ENCODE results near the gene NUMBL.
"Not testable (repeated sequence)": the region's sequence is repeated elsewhere in the genome, so short reads cannot be mapped to it uniquely, and the experiment has no call there.

Gene NUMBL

DNA sequence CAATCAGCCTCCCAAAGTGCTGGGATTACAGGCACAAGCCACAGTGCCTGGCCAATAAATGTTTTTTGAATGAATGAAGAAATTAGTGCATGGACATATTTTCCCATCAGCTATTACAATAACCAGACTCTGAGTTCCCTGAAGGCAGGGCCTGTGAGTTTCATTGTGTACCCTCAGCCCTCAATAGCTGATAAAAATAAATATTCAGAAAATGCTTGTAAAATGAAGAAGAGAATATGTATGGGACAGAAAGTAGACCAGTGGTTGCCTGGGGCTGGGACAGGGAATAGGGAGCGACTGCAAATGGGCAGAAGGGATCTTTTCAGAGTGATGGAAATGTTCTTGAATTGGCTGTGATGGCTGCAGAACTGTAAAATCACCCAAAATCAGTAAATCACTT, 28.8 kb downstream of the NUMBL start:
- DNase-seq, result no peak

DNA sequence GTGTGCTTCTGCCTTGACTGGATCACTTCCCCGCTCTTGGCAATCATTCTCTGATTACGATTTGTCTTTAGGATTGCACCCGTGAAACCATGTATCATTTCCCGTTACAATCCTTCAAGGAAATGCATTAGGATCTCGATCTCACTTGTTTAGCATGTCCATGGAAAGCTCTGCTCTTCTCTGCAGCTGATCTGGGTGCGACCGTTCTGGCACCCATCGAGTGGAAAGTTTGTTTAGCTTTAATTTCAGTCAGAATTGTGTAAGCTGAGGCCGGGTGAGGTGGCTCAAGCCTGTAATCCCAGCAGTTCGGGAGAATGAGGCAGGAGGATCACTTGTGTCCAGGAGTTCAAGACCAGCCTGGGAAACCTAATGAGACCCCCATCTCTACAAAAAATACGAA, 30.9 kb downstream of the NUMBL start:
- no peak for DNase-seq

GRCh38 chr19:40659116-40659515, 31.3 kb downstream of the NUMBL start:
- DNase-seq, result no peak

DNA sequence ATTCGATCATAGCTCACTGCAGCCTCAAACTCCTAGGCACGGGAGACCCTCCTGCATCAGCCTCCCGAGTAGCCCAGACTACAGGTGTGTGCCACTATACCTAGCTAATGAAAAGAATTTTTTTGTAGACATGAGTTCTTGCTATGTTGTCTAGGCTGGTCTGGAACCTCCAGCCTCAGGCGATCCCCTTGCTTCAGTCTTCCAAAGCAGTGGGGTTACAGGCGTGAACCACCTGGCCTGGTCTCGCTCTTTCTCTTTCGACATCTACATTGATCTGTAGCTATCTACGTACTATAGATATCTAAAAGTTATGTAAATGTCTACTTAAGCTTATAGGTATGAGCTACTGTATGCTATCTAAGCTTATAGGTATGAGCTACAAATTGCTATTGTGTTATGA, 32.4 kb downstream of the NUMBL start:
- no peak for DNase-seq

GRCh38 chr19:40655684-40656083, 34.8 kb downstream of the NUMBL start:
- DNase-seq, result not testable (repeated sequence)

- not testable (repeated sequence) for DNase-seq
Measured at GRCh38 chr19:40652303-40652702, 38.1 kb downstream of the NUMBL start.

DNA sequence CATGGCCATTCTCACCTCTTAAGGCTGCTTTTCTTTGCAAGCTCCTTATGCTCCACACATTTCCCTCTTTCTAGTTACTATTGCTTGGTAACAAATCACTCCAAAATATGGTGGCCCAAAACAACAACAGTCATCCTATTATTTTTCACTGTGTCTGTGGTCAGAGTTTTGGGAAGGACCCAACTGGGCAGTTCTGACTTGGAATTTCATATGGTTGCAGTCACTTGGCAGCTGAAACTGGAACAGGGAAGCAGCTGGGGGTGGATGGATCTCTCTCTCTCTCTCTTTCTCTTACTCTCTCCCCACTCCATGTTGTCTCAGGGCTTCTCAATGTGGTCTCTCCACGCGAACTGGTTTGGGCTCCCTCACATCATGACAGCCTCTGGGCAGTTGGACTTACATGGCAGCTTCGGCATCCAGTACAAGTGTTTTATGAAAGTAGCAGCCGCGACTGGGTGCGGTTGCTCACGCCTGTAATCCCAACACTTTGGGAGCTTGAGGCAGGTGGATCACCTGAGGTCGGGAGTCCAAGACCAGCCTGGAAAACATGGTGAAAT, 39.6 kb downstream of the NUMBL start:
- DNase-seq, result no peak

GRCh38 chr19:40649903-40650675, 40.4 kb downstream of the NUMBL start:
- DNase-seq, result not testable (repeated sequence)

- no peak for DNase-seq
Measured at GRCh38 chr19:40646743-40647254, 43.7 kb downstream of the NUMBL start.

DNA sequence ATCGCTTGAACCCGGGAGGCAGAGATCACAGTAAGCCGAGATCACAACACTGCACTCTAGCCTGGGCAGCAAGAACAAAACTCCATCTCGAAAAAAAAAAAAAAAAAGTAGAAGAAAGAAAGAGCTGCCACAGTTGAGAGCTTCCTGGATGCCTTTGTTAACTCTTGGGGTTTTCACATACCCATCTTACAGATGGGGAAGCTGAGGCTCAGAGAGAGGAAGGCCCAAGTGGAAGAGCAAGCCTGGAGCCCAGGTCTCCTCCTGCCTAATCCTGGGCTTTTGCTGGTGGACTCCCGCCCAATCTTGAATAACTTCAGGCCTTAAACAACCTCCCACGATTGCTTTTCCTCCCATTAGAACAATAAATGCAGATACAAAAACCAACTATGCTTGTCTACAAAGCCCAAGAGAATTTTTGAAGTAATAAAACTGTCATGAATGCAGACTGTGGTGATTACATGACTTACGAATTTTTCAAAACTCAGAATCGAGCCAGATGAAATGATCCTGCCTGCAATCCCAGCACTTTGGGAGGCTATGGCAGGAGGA, 47.6 kb downstream of the NUMBL start:
- no peak for DNase-seq

DNA sequence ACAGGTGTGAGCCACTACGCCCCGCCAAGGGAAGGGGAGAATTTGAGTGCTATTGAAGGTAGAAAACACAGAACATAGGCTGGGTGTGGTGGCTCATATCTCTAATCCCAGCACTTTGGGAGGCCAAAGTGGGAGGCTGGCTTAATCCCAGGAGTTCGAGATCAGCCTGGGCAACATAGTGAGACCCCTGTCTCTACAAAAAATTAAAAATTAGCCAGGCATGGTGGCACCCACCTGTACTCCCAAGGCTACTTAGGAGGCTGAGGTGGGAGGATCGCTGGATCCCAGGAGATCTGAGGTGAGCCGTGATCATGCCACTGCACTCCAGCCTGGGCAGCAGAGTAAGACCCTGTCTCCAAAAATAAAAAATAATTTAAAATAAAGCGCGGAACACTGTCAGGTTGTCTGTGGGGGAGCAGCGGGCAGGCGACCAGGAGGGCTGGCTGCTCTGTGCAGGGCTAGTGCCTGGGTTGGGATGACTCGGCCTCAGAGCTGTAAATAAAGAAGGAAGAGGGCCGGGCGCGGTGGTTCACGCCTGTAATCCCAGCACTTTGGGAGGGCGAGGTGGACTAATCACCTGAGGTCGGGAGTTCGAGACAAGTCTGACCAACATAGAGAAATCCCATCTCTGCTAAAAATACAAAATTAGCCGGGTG, 48.3 kb downstream of the NUMBL start:
- DNase-seq, result no peak

DNA sequence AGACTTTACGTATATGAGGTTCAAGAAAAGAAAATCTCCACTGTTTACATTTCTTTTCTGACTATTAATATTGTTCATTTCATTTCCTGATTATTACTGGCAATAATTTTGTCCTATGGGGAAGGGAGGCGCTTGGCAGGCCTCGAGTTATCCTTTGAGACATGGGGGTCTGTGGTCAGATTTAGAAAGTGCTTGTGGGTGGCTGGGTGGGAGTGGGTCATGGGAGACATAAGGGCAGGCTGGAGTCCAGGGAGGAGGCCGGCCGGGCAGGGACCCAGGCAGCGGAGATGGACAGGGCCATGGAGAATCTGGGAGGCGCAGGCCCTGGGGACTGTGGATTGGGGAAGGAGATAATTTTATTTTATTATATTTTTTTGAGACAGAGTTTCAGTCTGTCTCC, 49.2 kb downstream of the NUMBL start:
- DNase-seq, result no peak

DNA sequence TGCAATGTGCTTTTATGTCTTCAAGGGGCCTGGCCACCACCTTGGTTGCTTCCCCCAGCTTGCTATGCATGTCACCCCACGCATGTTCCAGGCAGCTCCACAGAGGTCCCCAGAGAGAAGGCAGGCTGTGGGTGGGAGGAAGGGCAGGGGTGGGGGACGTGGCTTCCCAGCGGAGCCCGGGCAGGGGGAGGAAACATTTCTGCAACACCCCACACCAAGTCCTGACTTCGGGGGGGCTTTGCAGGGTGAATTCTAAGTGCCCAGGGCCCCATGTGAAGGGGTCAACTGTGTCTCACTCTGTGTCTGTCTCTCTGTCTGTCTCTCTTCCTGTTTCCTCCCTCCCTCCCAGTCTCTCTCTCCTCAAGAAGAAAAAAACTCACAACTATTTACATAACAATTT, 49.7 kb downstream of the NUMBL start:
- no peak for DNase-seq

GRCh38 chr19:40639638-40639982, 50.8 kb downstream of the NUMBL start:
- DNase-seq, result no peak

GRCh38 chr19:40638327-40638726, 52.1 kb downstream of the NUMBL start:
- no peak for DNase-seq

DNA sequence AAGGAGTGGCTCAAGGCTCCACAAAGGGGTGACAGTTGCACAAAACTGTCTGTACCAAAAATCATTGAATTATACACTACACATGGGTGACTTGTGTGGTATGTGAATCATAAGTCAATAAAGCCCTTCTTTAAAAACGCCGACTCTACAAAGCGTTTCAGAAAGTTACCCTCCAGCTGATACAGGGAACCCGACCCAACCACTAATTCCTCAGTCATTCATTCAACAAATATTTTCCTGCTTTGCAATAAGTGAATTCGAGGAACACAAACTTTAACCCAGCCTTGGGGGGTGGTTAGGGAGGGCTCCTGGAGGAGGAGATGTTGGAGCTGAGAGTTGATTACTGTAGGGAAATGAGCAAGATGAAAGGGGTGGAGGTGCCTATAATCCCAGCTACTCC, 57.2 kb downstream of the NUMBL start:
- DNase-seq, result no peak

DNA sequence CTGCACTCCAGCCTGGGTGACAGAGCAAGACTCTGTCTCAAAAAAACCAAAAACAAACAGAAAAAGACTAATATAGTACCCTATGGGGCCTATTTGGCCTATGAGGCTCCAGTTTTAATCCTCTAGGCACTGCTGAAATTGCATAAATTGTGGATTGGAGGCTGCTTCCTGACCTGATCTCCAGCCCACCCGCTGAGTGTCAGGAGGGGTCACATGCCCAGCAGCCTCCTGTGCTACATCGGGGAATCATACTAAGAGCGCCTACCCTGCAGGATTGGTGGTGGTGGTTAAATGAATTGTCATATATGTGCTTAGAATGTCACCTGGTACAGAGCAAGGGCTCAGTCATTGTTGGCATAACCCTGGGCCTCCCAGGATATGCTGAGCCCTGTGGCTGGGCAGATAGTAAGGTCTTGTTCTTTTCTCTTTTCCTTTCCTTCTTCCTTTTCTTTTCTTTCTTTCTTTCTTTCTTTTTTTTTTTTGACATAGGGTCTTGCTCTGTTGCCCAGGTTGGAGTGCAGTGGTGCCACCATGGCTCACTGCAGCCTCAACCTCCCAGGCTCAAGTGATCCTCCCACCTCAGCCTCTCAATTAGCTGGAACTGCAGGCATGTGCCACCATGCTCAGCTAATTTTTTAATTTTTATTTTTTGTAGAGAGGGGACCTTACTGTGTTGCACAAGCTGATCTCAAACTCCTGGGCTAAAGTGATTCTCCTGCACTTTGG, 58.0 kb downstream of the NUMBL start:
- DNase-seq, result no peak

DNA sequence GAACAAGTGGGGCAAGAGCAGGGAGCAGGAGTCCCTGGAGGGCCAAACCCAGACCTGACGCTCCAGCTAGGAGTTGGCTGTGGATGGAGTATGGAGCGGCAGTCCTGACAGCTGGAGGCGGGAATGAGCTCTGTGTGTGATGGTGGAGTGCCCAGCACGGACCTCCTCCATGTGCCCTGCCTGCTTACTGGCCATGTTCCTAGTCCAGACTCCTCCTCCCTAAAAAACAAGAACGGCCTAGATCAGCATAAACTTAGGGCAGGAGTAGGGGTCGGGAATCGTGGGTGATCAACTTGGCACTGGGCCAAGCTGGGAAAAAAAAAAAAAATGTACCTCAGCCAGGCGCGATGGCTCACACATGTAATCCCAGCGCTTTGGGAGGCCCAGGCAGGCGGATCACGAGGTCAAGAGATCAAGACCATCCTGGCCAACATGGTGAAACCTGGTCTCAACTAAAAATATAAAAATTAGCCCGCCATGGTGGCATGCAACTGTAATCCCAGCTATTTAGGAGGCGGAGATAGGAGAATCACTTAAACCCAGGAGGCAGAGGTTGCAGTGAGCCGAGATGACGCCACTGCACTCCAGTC, 59.8 kb downstream of the NUMBL start:
- DNase-seq, result no peak

GRCh38 chr19:40629346-40629745, 61.1 kb downstream of the NUMBL start:
- no peak for DNase-seq

- DNase-seq, result no peak
Measured at GRCh38 chr19:40627486-40628279, 62.8 kb downstream of the NUMBL start.

- no peak for DNase-seq
Measured at GRCh38 chr19:40626918-40627317, 63.5 kb downstream of the NUMBL start.
